Right lobe of liver (tissue), 6 donors: ENCODE measurements around the gene NQO2. TPM values are rescaled to one million over a fixed set of nuclear protein-coding genes. Genes with fewer than 3 reads are reported as not detected.

Experiments used
- ATAC-seq, 4 donors: fragments of 200-7000 bp; cut with Tn5 transposase; one replicate each; pipeline ENCODE4 v1.9.1; 2020; ENCODE audit warnings: mild to moderate bottlenecking in 4 of 4, moderate library complexity in 4 of 4
- DNase-seq, 3 donors: peaks; one replicate each; pipeline ENCODE4 v3.0.0-alpha.2; 2020
- H3K27ac ChIP-seq, 3 donors: fragments of 200-600 bp; one replicate each; pipeline ENCODE4 v1.8.0; 2022
- H3K27me3 ChIP-seq, 2 donors: fragments of 200-600 bp; one replicate each; pipeline ENCODE4 v1.8.0; 2022
- H3K36me3 ChIP-seq, 4 donors: fragments of 200-600 bp; sonication (generic) in 1 of 4; one replicate each; pipeline versions ENCODE4 v1.5.1 to v1.8.0; 2017 to 2022; ENCODE audit warnings: control low read depth in 1 of 4
- H3K4me1 ChIP-seq, 4 donors: fragments of 200-600 bp; sonication (generic) in 1 of 4; one replicate each; pipeline versions ENCODE4 v1.5.1 to v1.8.0; 2017 to 2022; ENCODE audit warnings: control low read depth in 1 of 4
- H3K4me3 ChIP-seq, 3 donors: fragments of 200-600 bp; one replicate each; pipeline ENCODE4 v1.8.0; 2022
- H3K9me3 ChIP-seq, 4 donors: fragments of 200-600 bp; sonication (generic) in 1 of 4; one replicate each; pipeline versions ENCODE4 v1.5.1 to v1.8.0; 2017 to 2022; ENCODE audit warnings: control low read depth in 1 of 4
- POLR2A ChIP-seq: fragments of 450-650 bp; IDR thresholded peaks from one replicate; pipeline ENCODE4 v1.6.1; 2017; ENCODE audit warnings: antibody characterized with exemption, mild to moderate bottlenecking
- WGBS: methylation state at CpG from one replicate; pipeline ENCODE4 v1.1.6; 2018; ENCODE audit warnings: low coverage, low lambda C conversion rate; ENCODE audit not compliant: insufficient coverage; ENCODE audit errors: missing lambda C conversion rate; 5-methylcytosine and 5-hydroxymethylcytosine counted together
- intact Hi-C, 2 donors: fragments of 100-400 bp; cut with DNase I; formaldehyde crosslinking; loops; one replicate each; pipeline versions ENCODE4 v1.11.2 to v1.14.1; 2022
- total RNA-seq, 6 experiments: library from RNA; depleted of rRNA in 2 of 6; stranded (reverse); fragments of >200 nt in 2 of 6; fragmentation: NEBNext Ultra II Directional in 3 of 6; extraction: Animal tissue kit (Norgen Biotek cat#: 25700) in 3 of 6; gene quantifications; one replicate each; pipeline versions ENCODE4 v1.1.0 to v1.2.4, GENCODE V29; 2016 to 2023
- TF ChIP-seq, protein P1 (sequence below), 4 donors: fragments of 200-600 bp in 3 of 4; fragments of 450-650 bp in 1 of 4; IDR thresholded peaks; one replicate each; pipeline versions ENCODE4 v1.5.1 to v1.8.0; 2016 to 2022; ENCODE audit warnings: antibody characterized with exemption in 4 of 4, mild to moderate bottlenecking in 2 of 4
- donor health status: DM: no; HTN: yes; CAD: no.
- donor health status: DM: no; HTN: no; CAD: no.
- donor health status: DM: no; HTN: no; CAD: no.
- donor health status: DM: no; HTN: yes; CAD: no.
- donor health status: DM: no; HTN: yes; CAD: no.

Gene NQO2
- total RNA-seq, 6 experiments from 2014 or later, result 44.5 to 74.2 (median 67.3) TPM

DNA sequence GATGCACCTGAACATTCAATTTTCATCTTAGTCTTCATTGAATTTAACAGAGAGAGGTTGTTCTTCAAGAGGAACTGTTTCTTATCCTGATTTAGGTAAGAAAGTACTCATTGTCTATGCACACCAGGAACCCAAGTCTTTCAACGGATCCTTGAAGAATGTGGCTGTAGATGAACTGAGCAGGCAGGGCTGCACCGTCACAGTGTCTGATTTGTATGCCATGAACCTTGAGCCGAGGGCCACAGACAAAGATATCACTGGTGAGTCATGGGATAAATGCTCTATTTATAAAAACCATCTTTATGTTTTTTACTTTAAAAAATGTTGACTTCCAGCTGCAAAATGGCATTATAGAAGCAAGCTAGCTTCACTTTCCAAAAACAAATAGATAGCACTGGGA, 10.2 kb downstream of the NQO2 start:
- no peak for TF ChIP-seq POLR2A
- TF ChIP-seq, protein P1, sequence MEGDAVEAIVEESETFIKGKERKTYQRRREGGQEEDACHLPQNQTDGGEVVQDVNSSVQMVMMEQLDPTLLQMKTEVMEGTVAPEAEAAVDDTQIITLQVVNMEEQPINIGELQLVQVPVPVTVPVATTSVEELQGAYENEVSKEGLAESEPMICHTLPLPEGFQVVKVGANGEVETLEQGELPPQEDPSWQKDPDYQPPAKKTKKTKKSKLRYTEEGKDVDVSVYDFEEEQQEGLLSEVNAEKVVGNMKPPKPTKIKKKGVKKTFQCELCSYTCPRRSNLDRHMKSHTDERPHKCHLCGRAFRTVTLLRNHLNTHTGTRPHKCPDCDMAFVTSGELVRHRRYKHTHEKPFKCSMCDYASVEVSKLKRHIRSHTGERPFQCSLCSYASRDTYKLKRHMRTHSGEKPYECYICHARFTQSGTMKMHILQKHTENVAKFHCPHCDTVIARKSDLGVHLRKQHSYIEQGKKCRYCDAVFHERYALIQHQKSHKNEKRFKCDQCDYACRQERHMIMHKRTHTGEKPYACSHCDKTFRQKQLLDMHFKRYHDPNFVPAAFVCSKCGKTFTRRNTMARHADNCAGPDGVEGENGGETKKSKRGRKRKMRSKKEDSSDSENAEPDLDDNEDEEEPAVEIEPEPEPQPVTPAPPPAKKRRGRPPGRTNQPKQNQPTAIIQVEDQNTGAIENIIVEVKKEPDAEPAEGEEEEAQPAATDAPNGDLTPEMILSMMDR (IDR thresholded peaks at IDR 0.05), result no peak
- 66% methylated on average over 3 of the region's 3 CpGs for WGBS
- intact Hi-C loops, result loop anchor here in 1 of 2 donors (5.0 kb wide), 1 partner anchor 37 kb away; no protein-coding TSS in a partner anchor
- Histone ChIP-seq H3K4me1 (no peaks in the 10 kb centered on the region), H3K36me3 (peaks cover 4 to 56% (median 24%) of the 10 kb centered on the region in 4 donors), H3K27me3 (no peaks in the 10 kb centered on the region), H3K9me3 (no peaks in the 10 kb centered on the region), H3K27ac (no peak overlapping the region), H3K4me3 (no peak overlapping the region)
- DNase-seq (no peak), ATAC-seq (peak in 1 of 4 donors; percentile 22)

DNA sequence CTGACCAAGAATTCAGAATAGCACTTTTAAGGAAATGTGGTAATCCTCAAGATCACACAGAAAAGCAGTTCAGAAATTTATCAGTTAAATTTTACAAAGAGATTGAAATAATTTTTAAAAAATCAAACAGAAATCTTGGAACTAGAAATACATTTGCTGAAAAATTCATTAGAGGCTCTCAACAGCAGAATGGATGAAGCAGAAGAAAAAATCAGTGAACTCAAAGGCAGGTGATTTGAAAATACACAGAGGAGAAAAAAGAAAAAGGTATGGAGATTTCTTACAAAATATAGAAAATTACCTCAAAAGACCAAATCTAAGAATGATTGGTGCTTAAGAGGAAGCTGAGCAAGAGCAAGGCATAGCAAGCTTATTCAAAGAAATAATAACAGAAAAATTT, 11.5 kb downstream of the NQO2 start:
- H3K9me3 ChIP-seq, result no peaks in the 10 kb centered on the region
- no peak overlapping the region for H3K27ac ChIP-seq
- no peaks in the 10 kb centered on the region for H3K4me1 ChIP-seq
- ATAC-seq (no peak), DNase-seq (no peak)
- intact Hi-C loops, result no loop called here
- H3K4me3 ChIP-seq, result no peak overlapping the region
- peaks cover 4 to 58% (median 27%) of the 10 kb centered on the region in 4 donors for H3K36me3 ChIP-seq
- TF ChIP-seq POLR2A, result no peak
- TF ChIP-seq, protein P1 (IDR thresholded peaks at IDR 0.05), result no peak
- no peaks in the 10 kb centered on the region for H3K27me3 ChIP-seq

DNA sequence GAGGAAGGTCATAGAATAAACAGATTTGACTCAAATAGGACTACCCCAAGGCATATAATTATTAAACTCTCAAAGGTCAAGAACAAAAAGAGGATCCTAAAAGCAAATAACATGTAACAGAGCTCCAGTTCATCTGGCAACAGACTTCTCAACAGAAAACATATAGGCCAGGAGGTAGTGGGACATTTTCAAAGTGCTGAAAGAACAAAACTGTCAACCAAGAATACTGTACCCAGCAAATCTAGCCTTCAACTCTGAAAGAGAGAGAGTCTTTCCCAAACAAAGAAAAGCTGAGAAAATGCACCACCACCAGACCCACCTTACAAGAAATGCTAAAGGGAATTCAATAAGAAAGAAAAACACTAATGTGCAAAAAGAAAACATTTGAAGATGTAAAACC, 11.9 kb downstream of the NQO2 start:
- no peaks in the 10 kb centered on the region for H3K27me3 ChIP-seq
- no peak overlapping the region for H3K27ac ChIP-seq
- no peak for TF ChIP-seq POLR2A
- TF ChIP-seq, protein P1 (IDR thresholded peaks at IDR 0.05), result no peak
- H3K9me3 ChIP-seq, result no peaks in the 10 kb centered on the region
- ATAC-seq, result no peak
- H3K4me3 ChIP-seq, result no peak overlapping the region
- H3K36me3 ChIP-seq, result peaks cover 4 to 56% (median 27%) of the 10 kb centered on the region in 4 donors
- no peak for DNase-seq
- H3K4me1 ChIP-seq, result no peaks in the 10 kb centered on the region
- intact Hi-C loops, result no loop called here

DNA sequence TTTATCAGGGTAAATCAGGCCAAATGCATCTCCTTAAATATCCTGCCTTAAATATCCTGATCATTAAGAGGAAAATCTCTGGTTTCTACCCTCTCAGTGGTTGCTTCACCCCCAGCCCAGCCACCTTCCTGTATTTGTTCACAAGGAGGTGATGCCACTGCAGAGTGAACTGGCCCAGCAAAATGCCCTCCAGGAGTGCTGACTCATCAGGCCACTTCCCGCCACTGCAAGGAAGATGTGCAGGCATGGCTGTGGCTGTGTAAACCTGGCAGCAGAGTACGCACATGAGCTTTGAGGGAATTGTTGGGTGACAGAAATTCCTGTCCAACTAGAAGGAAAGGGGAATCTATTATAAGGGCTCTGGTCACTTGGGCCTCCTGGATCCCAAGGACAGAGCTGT, 13.8 kb downstream of the NQO2 start:
- DNase-seq, result peak in 2 of 3 donors; percentile 64 to 77
- Histone ChIP-seq H3K27me3 (no peaks in the 10 kb centered on the region), H3K9me3 (no peaks in the 10 kb centered on the region), H3K36me3 (peaks cover 4 to 59% (median 26%) of the 10 kb centered on the region in 4 donors), H3K27ac (no peak overlapping the region), H3K4me1 (no peaks in the 10 kb centered on the region), H3K4me3 (no peak overlapping the region)
- TF ChIP-seq POLR2A, result no peak
- TF ChIP-seq, protein P1 (IDR thresholded peaks at IDR 0.05), result no peak
- peak; percentile 65 to 94 (median 85) for ATAC-seq
- intact Hi-C loops, result no loop called here
- WGBS, result 17% methylated on average over 1 of the region's 2 CpGs
